Amygdala (tissue), 56 donors: Measurements from ENCODE around the gene NOTCH1.

Experiments
- DNase-seq, 56 donors: peaks; one replicate each; lab custom pipeline; 2025; lab: John Stamatoyannopoulos, UW

The NOTCH1 gene

DNA sequence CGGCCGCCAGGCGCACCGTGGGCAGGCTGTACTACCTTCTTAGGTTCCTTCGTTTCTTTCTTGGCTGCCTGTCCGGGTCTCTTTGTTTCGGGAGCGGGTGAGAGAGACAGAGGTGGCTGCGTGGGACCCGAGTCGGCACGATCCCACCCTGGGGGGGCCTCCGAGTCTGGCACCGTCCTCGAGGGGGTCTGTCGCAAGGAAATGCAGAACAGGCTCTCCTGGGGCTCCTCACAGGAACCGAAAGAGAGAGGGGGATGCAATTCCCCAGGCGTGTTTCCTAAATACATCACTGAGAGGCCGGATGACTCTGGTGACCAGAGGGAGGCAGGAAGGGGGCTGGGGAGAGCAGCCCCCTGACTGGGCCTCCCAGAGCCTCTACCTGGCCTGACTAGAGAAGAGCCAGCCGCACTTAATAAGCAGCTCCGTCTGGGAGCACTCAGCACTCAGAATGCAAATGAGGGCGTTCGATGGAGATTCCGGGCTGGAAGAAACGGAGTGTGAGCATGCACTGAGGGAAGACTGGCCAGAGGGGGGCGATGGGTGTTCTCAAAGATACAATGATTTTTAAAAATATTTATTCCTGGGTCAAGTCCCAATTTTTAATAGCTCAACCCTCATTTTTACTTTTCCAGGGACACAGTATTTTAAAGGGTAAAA, 94.5 kb downstream of the NOTCH1 start:
- DNase-seq, result no peak

DNA sequence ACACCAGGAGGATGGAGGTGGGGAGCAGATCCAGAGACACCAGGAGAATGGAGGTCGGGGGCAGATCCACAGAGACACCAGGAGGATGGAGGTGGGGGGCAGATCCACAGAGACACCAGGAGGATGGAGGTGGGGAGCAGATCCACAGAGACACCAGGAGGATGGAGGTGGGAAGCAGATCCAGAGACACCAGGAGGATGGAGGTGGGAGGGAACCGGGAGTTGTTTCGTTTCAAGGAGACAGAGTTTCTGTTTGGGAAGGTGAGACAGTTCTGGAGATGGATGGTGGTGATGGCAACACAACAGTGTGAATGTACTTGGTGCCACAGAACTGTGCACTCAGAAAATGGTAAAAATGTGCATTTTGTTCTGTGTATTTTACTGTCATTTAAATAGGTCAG, 97.2 kb downstream of the NOTCH1 start:
- DNase-seq, result no peak

DNA sequence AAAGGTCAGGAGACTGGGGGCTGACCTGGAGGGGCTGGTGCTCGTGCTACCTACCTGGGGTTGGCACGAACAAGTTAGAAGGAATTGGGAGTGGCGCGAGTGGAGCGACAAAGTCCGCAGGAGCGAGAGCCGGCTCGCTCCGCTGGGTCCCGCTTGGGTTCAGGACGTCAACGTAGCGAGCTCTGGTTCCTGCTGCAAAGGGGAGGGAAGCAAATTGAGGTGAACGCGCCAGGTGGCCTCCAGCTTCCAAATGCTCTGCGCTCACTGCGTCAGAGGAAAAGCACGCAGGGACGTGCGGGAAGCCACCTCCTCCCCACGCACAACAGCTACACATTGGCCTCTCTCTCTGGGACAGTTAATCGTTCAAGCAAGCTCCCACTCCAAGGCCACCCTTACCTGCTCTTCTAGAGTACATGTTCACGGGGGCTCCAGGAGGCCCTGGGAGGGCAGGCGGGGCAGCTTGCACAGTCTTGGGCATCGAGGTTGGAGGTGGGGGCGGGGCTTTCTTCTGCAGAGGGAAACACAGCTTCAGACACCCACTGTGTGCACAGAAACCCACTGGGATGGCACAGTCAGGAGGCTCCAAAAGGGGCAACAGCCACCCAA, 98.6 kb downstream of the NOTCH1 start:
- DNase-seq, result no peak

DNA sequence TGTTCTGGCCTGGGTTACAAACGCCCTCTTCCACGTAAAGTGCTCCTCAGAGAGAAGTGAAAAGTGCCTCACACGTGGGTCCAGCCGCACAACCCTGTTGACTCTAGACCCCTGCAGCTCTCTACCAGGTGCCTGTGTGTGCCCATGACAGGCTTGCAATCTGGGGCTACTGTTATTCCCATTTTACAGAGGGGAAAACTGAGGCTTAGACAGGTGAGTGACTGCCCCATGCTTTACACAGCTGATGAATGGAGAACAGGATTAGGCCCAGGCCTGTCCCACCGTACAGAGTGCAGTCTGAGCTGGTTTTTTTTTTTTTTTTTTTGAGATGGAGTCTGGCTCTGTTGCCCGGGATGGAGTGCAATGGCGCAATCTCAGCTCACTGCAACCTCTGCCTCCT, 100.0 kb downstream of the NOTCH1 start:
- no peak for DNase-seq
